OCI-LY1 (cell line): ENCODE measurements around the gene XIRP2.

ENCODE experiments used
- H2AFZ ChIP-seq: fragments of 200-600 bp; sonication (generic), shearing (Covaris generic); 2 replicates; pipeline ENCODE4 v1.6.0; 2014; ENCODE audit warnings: antibody characterized with exemption, mild to moderate bottlenecking, low read length
- H3F3A ChIP-seq: fragments of 200-600 bp; sonication (generic), shearing (Covaris generic); 2 replicates; pipeline ENCODE4 v1.6.0; 2014; ENCODE audit warnings: mild to moderate bottlenecking, antibody characterized with exemption, low read length, moderate library complexity; ENCODE audit not compliant: insufficient read depth
- H3K27ac ChIP-seq: fragments of 200-600 bp; sonication (generic); 2 replicates; pipeline ENCODE4 v1.5.1; 2014; ENCODE audit warnings: low read length, mixed run types, mild to moderate bottlenecking, low read depth; ENCODE audit not compliant: poor library complexity, severe bottlenecking
- H3K27me3 ChIP-seq: fragments of 200-600 bp; sonication (generic); 2 replicates; pipeline ENCODE4 v1.6.0; 2014; ENCODE audit warnings: antibody characterized with exemption, mild to moderate bottlenecking, low read length, moderate library complexity; ENCODE audit not compliant: insufficient read depth
- H3K36me3 ChIP-seq: fragments of 200-600 bp; sonication (generic); 2 replicates; pipeline ENCODE4 v1.6.1; 2014; ENCODE audit warnings: mild to moderate bottlenecking, antibody characterized with exemption, low read length, moderate library complexity, mixed read lengths; ENCODE audit not compliant: insufficient read depth
- H3K4me1 ChIP-seq: fragments of 200-600 bp; sonication (generic); 2 replicates; pipeline ENCODE4 v1.5.1; 2014; ENCODE audit warnings: mild to moderate bottlenecking, low read length, moderate library complexity; ENCODE audit not compliant: insufficient read depth, severe bottlenecking
- H3K4me2 ChIP-seq: fragments of 200-600 bp; sonication (generic), shearing (Covaris generic); 2 replicates; pipeline ENCODE4 v1.6.1; 2014; ENCODE audit warnings: low read length
- H3K4me3 ChIP-seq: fragments of 200-600 bp; sonication (generic); 2 replicates; pipeline ENCODE4 v1.5.1; 2014; ENCODE audit warnings: low read length, low read depth, mild to moderate bottlenecking, mixed read lengths; ENCODE audit not compliant: poor library complexity, severe bottlenecking
- H3K79me2 ChIP-seq: fragments of 200-600 bp; shearing (Covaris generic); 2 replicates; pipeline ENCODE4 v1.6.1; 2016; ENCODE audit warnings: mixed run types, low read length, mixed read lengths; ENCODE audit not compliant: insufficient read depth
- H3K9ac ChIP-seq: fragments of 200-600 bp; sonication (generic), shearing (Covaris generic); 2 replicates; pipeline ENCODE4 v1.6.1; 2014; ENCODE audit warnings: mild to moderate bottlenecking, low read length, mixed read lengths
- H3K9me2 ChIP-seq: fragments of 200-600 bp; sonication (generic), shearing (Covaris generic); 2 replicates; pipeline ENCODE4 v1.6.1; 2014; ENCODE audit warnings: low read depth, mild to moderate bottlenecking, low read length, mixed read lengths
- H3K9me3 ChIP-seq: fragments of 200-600 bp; shearing (Covaris generic); 2 replicates; pipeline ENCODE4 v1.6.1; 2014; ENCODE audit warnings: low read length, mixed read lengths
- H4K20me1 ChIP-seq: fragments of 200-600 bp; sonication (generic), shearing (Covaris generic); 2 replicates; pipeline ENCODE4 v1.6.0; 2016; ENCODE audit warnings: mild to moderate bottlenecking, low read length; ENCODE audit not compliant: insufficient read depth
- CTCF ChIP-seq: fragments of 200-600 bp; sonication (generic), shearing (Covaris generic); IDR thresholded peaks from 2 replicates; pipeline ENCODE4 v1.5.1; 2017; ENCODE audit warnings: mild to moderate bottlenecking, antibody characterized with exemption, low read length, moderate library complexity, mixed read lengths
- EZH2 ChIP-seq: fragments of 200-600 bp; sonication (generic), shearing (Covaris generic); IDR thresholded peaks from 2 replicates; pipeline ENCODE4 v1.8.0; 2017; ENCODE audit warnings: borderline replicate concordance, mixed run types, mild to moderate bottlenecking, antibody characterized with exemption, low read length, moderate library complexity, mixed read lengths

The XIRP2 gene

GRCh38 chr2:167182403-167182802 is 294.1 kb downstream of the XIRP2 start:
- Histone ChIP-seq H3K27me3 (no peaks in the 10 kb centered on the region), H3K36me3 (no peaks in the 10 kb centered on the region)

GRCh38 chr2:167183931-167184330 is 295.7 kb downstream of the XIRP2 start:
- Histone ChIP-seq H3K79me2 (no peaks in the 10 kb centered on the region), H3K27me3 (no peaks in the 10 kb centered on the region), H4K20me1 (no peaks in the 10 kb centered on the region), H3K4me1 (no peaks in the 10 kb centered on the region), H3K27ac (no peak overlapping the region), H3F3A (no peaks in the 10 kb centered on the region), H3K36me3 (no peaks in the 10 kb centered on the region), H3K4me3 (no peak overlapping the region), H3K9me3 (no peaks in the 10 kb centered on the region), H3K9me2 (no peaks in the 10 kb centered on the region), H3K9ac (no peak overlapping the region), H3K4me2 (no peak overlapping the region), H2AFZ (no peak overlapping the region)
- TF ChIP-seq CTCF (no peak), EZH2 (no peak)

More at GRCh38 chr2:167182403-167182802, 294.1 kb downstream of the XIRP2 start:
- Histone ChIP-seq H3K4me1 (no peaks in the 10 kb centered on the region), H3K9me2 (no peaks in the 10 kb centered on the region), H4K20me1 (no peaks in the 10 kb centered on the region), H3K9ac (no peak overlapping the region), H3F3A (no peaks in the 10 kb centered on the region), H3K9me3 (no peaks in the 10 kb centered on the region), H3K79me2 (no peaks in the 10 kb centered on the region), H3K27ac (no peak overlapping the region), H3K4me3 (no peak overlapping the region), H2AFZ (no peak overlapping the region), H3K4me2 (no peak overlapping the region)
- TF ChIP-seq EZH2 (no peak), CTCF (no peak)

- Histone ChIP-seq H3K9me3 (no peaks in the 10 kb centered on the region), H3K4me3 (no peak overlapping the region), H3F3A (no peaks in the 10 kb centered on the region), H2AFZ (no peak overlapping the region), H3K79me2 (no peaks in the 10 kb centered on the region), H3K4me1 (no peaks in the 10 kb centered on the region), H4K20me1 (no peaks in the 10 kb centered on the region), H3K4me2 (no peak overlapping the region), H3K27ac (no peak overlapping the region), H3K27me3 (no peaks in the 10 kb centered on the region), H3K36me3 (no peaks in the 10 kb centered on the region), H3K9ac (no peak overlapping the region), H3K9me2 (no peaks in the 10 kb centered on the region)
- TF ChIP-seq EZH2 (no peak), CTCF (no peak)
Observed at GRCh38 chr2:167186465-167186864, 298.2 kb downstream of the XIRP2 start.
